ENCODE data around the gene TSHZ1. TPM values are rescaled to one million over a fixed set of nuclear protein-coding genes. Genes with fewer than 3 reads are reported as not detected.
A peak's percentile ranks its signal among the peaks of the same experiment; 100 is the strongest.

TSHZ1 gene
- total and polyA plus RNA-seq, 3 experiments from 2014 or later, result 9.0 to 18.6 (median 17.9) TPM

GRCh38 chr18:75221397-75221796 lies 10.8 kb downstream of the TSHZ1 start:
- H3K4me3 Mint-ChIP-seq, result no peak overlapping the region
- no peaks in the 10 kb centered on the region for H3K9me3 Mint-ChIP-seq
- H3K36me3 Mint-ChIP-seq, result peaks cover 0 to 4% (median 0%) of the 10 kb centered on the region in 3 donors
- no peaks in the 10 kb centered on the region for H3K36me3 ChIP-seq (ENCODE audit: insufficient read depth, low read length)
- no peak overlapping the region for H3K4me3 ChIP-seq (ENCODE audit: low read length)
- no peak for DNase-seq
- H3K27ac ChIP-seq (ENCODE audit: low read depth, low read length), result no peak overlapping the region
- no peaks in the 10 kb centered on the region for H3K9me3 ChIP-seq (ENCODE audit: low read length)
- H3K27me3 ChIP-seq (ENCODE audit: insufficient read depth, low read length, poor library complexity, severe bottlenecking), result no peaks in the 10 kb centered on the region
- peaks cover 69 to 93% (median 90%) of the 10 kb centered on the region in 3 donors for H3K4me1 Mint-ChIP-seq
- ChIA-PET POLR2A (interaction anchor here (0.6 kb wide), 1 partner anchor 13 kb away, joined by 3 read pairs; the partner anchor contains the start of gene PTGR3), CTCF (interaction anchor here (1.0 kb wide), 1 partner anchor 23 kb away, joined by 3 read pairs; no protein-coding TSS in a partner anchor)
- H3K4me1 ChIP-seq (ENCODE audit: insufficient read depth, low read length), result peaks cover 29% of the 10 kb centered on the region
- H3K27ac Mint-ChIP-seq, result peak overlapping the region in 4 of 8 donors; percentile 14 to 64 (median 46)
- H3K27me3 Mint-ChIP-seq, result no peaks in the 10 kb centered on the region

GRCh38 chr18:75221897-75222296 lies 11.3 kb downstream of the TSHZ1 start:
- H3K4me1 ChIP-seq (ENCODE audit: insufficient read depth, low read length), result peaks cover 29% of the 10 kb centered on the region

GRCh38 chr18:75222407-75222806 lies 11.8 kb downstream of the TSHZ1 start:
- no peaks in the 10 kb centered on the region for H3K9me3 ChIP-seq (ENCODE audit: low read length)
- H3K27me3 ChIP-seq (ENCODE audit: insufficient read depth, low read length, poor library complexity, severe bottlenecking), result no peaks in the 10 kb centered on the region
- CTCF ChIA-PET, result no interaction called here
- H3K27ac ChIP-seq (ENCODE audit: low read depth, low read length), result no peak overlapping the region
- Mint-ChIP-seq H3K4me3 (peak overlapping the region in 3 of 7 donors; percentile 10 to 36 (median 15)), H3K36me3 (peaks cover 0 to 4% (median 2%) of the 10 kb centered on the region in 3 donors), H3K27me3 (no peaks in the 10 kb centered on the region), H3K4me1 (peaks cover 68 to 93% (median 90%) of the 10 kb centered on the region in 3 donors), H3K9me3 (no peaks in the 10 kb centered on the region), H3K27ac (peak overlapping the region in 6 of 8 donors; percentile 48 to 77 (median 64))
- H3K36me3 ChIP-seq (ENCODE audit: insufficient read depth, low read length), result no peaks in the 10 kb centered on the region
- no peak for DNase-seq
- H3K4me3 ChIP-seq (ENCODE audit: low read length), result no peak overlapping the region
- peaks cover 26% of the 10 kb centered on the region for H3K4me1 ChIP-seq (ENCODE audit: insufficient read depth, low read length)
- POLR2A ChIA-PET, result no interaction called here

More at GRCh38 chr18:75221897-75222296, 11.3 kb downstream of the TSHZ1 start:
- Mint-ChIP-seq H3K36me3 (peaks cover 0 to 4% (median 0%) of the 10 kb centered on the region in 3 donors), H3K27ac (peak overlapping the region in 7 of 8 donors; percentile 8 to 77 (median 59)), H3K4me1 (peaks cover 67 to 93% (median 90%) of the 10 kb centered on the region in 3 donors), H3K9me3 (no peaks in the 10 kb centered on the region), H3K27me3 (no peaks in the 10 kb centered on the region), H3K4me3 (peak overlapping the region in 6 of 7 donors; percentile 5 to 66 (median 52))
- DNase-seq, result no peak
- H3K4me3 ChIP-seq (ENCODE audit: low read length), result no peak overlapping the region
- H3K27ac ChIP-seq (ENCODE audit: low read depth, low read length), result no peak overlapping the region
- H3K9me3 ChIP-seq (ENCODE audit: low read length), result no peaks in the 10 kb centered on the region
- ChIA-PET CTCF (interaction anchor here (1.0 kb wide), 1 partner anchor 23 kb away, joined by 3 read pairs; no protein-coding TSS in a partner anchor), POLR2A (no interaction called here)
- no peaks in the 10 kb centered on the region for H3K36me3 ChIP-seq (ENCODE audit: insufficient read depth, low read length)
- no peaks in the 10 kb centered on the region for H3K27me3 ChIP-seq (ENCODE audit: insufficient read depth, low read length, poor library complexity, severe bottlenecking)

GRCh38 chr18:75223687-75224347 lies 13.2 kb downstream of the TSHZ1 start:
- peaks cover 73 to 93% (median 89%) of the 10 kb centered on the region in 3 donors for H3K4me1 Mint-ChIP-seq
- Histone ChIP-seq H3K27ac (ENCODE audit: low read depth, low read length) (no peak overlapping the region), H3K9me3 (ENCODE audit: low read length) (no peaks in the 10 kb centered on the region), H3K4me3 (ENCODE audit: low read length) (no peak overlapping the region), H3K36me3 (ENCODE audit: insufficient read depth, low read length) (no peaks in the 10 kb centered on the region), H3K4me1 (ENCODE audit: insufficient read depth, low read length) (peaks cover 25% of the 10 kb centered on the region), H3K27me3 (ENCODE audit: insufficient read depth, low read length, poor library complexity, severe bottlenecking) (no peaks in the 10 kb centered on the region)
- ChIA-PET POLR2A (no interaction called here), CTCF (interaction anchor here (0.7 to 1.0 kb wide), 3 partner anchors 8 to 48 kb away, joined by 3 to 4 read pairs (median 3); no protein-coding TSS in a partner anchor)
- peaks cover 0 to 4% (median 2%) of the 10 kb centered on the region in 3 donors for H3K36me3 Mint-ChIP-seq
- DNase-seq, result no peak
- peak overlapping the region in 3 of 8 donors; percentile 51 to 74 (median 63) for H3K27ac Mint-ChIP-seq
- no peaks in the 10 kb centered on the region for H3K9me3 Mint-ChIP-seq
- no peak overlapping the region for H3K4me3 Mint-ChIP-seq
- H3K27me3 Mint-ChIP-seq, result no peaks in the 10 kb centered on the region

- peak overlapping the region in 6 of 8 donors; percentile 17 to 76 (median 53) for H3K27ac Mint-ChIP-seq
- no peak overlapping the region for H3K4me3 ChIP-seq (ENCODE audit: low read length)
- ChIA-PET POLR2A (no interaction called here), CTCF (no interaction called here)
- no peaks in the 10 kb centered on the region for H3K27me3 ChIP-seq (ENCODE audit: insufficient read depth, low read length, poor library complexity, severe bottlenecking)
- H3K27me3 Mint-ChIP-seq, result no peaks in the 10 kb centered on the region
- peaks cover 35% of the 10 kb centered on the region for H3K4me1 ChIP-seq (ENCODE audit: insufficient read depth, low read length)
- no peaks in the 10 kb centered on the region for H3K9me3 ChIP-seq (ENCODE audit: low read length)
- peaks cover 69 to 92% (median 83%) of the 10 kb centered on the region in 3 donors for H3K4me1 Mint-ChIP-seq
- no peak overlapping the region for H3K4me3 Mint-ChIP-seq
- no peak overlapping the region for H3K27ac ChIP-seq (ENCODE audit: low read depth, low read length)
- H3K36me3 ChIP-seq (ENCODE audit: insufficient read depth, low read length), result no peaks in the 10 kb centered on the region
- peaks cover 0 to 15% (median 4%) of the 10 kb centered on the region in 3 donors for H3K36me3 Mint-ChIP-seq
- DNase-seq, result no peak
- no peaks in the 10 kb centered on the region for H3K9me3 Mint-ChIP-seq
Observed at GRCh38 chr18:75226286-75226955, 15.8 kb downstream of the TSHZ1 start.

GRCh38 chr18:75226956-75227316 lies 16.3 kb downstream of the TSHZ1 start:
- Mint-ChIP-seq H3K27me3 (no peaks in the 10 kb centered on the region), H3K4me1 (peaks cover 65 to 88% (median 77%) of the 10 kb centered on the region in 3 donors), H3K36me3 (peaks cover 0 to 15% (median 4%) of the 10 kb centered on the region in 3 donors), H3K4me3 (peak overlapping the region in 2 of 7 donors; percentile 3 to 4), H3K27ac (peak overlapping the region in 3 of 8 donors; percentile 6 to 63 (median 23)), H3K9me3 (no peaks in the 10 kb centered on the region)
- H3K27me3 ChIP-seq (ENCODE audit: insufficient read depth, low read length, poor library complexity, severe bottlenecking), result no peaks in the 10 kb centered on the region
- no peak for DNase-seq
- ChIA-PET POLR2A (no interaction called here), CTCF (no interaction called here)
- H3K4me1 ChIP-seq (ENCODE audit: insufficient read depth, low read length), result peaks cover 35% of the 10 kb centered on the region
- no peaks in the 10 kb centered on the region for H3K9me3 ChIP-seq (ENCODE audit: low read length)
- H3K27ac ChIP-seq (ENCODE audit: low read depth, low read length), result no peak overlapping the region
- no peaks in the 10 kb centered on the region for H3K36me3 ChIP-seq (ENCODE audit: insufficient read depth, low read length)
- H3K4me3 ChIP-seq (ENCODE audit: low read length), result no peak overlapping the region

GRCh38 chr18:75227535-75228296 lies 17.1 kb downstream of the TSHZ1 start:
- Histone ChIP-seq H3K4me1 (ENCODE audit: insufficient read depth, low read length) (peaks cover 35% of the 10 kb centered on the region), H3K4me3 (ENCODE audit: low read length) (no peak overlapping the region), H3K9me3 (ENCODE audit: low read length) (no peaks in the 10 kb centered on the region), H3K36me3 (ENCODE audit: insufficient read depth, low read length) (no peaks in the 10 kb centered on the region), H3K27me3 (ENCODE audit: insufficient read depth, low read length, poor library complexity, severe bottlenecking) (no peaks in the 10 kb centered on the region), H3K27ac (ENCODE audit: low read depth, low read length) (no peak overlapping the region)
- peaks cover 0 to 15% (median 4%) of the 10 kb centered on the region in 3 donors for H3K36me3 Mint-ChIP-seq
- peaks cover 60 to 88% (median 73%) of the 10 kb centered on the region in 3 donors for H3K4me1 Mint-ChIP-seq
- CTCF ChIA-PET, result no interaction called here
- POLR2A ChIA-PET, result no interaction called here
- peak overlapping the region in 3 of 8 donors; percentile 38 to 82 (median 63) for H3K27ac Mint-ChIP-seq
- DNase-seq, result no peak
- H3K27me3 Mint-ChIP-seq, result no peaks in the 10 kb centered on the region
- H3K9me3 Mint-ChIP-seq, result no peaks in the 10 kb centered on the region
- peak overlapping the region in 1 of 7 donors; percentile 3 for H3K4me3 Mint-ChIP-seq

Measured in CD8-positive, alpha-beta memory T cell (primary cell).